HG02884 (cell line): ENCODE measurements around the gene ACP6.
"Not testable (repeated sequence)": the region's sequence is repeated elsewhere in the genome, so short reads cannot be mapped to it uniquely, and the experiment has no call there.

ENCODE experiments used
- ATAC-seq: cut with Tn5 transposase; IDR thresholded peaks from one replicate; pipeline ENCODE4 v1.9.1; 2021; ENCODE audit warnings: mild to moderate bottlenecking, moderate library complexity; ENCODE audit not compliant: unreplicated experiment

The ACP6 gene

GRCh38 chr1:147624529-147624928 lies 45.8 kb downstream of the ACP6 start:
- no peak for ATAC-seq

GRCh38 chr1:147624011-147624410 lies 46.3 kb downstream of the ACP6 start:
- ATAC-seq, result no peak

- no peak for ATAC-seq
Measured at GRCh38 chr1:147622731-147623130, 47.6 kb downstream of the ACP6 start.

- no peak for ATAC-seq
Measured at GRCh38 chr1:147620543-147620942, 49.8 kb downstream of the ACP6 start.

GRCh38 chr1:147619741-147620140 lies 50.6 kb downstream of the ACP6 start:
- no peak for ATAC-seq

GRCh38 chr1:147618771-147619170 lies 51.6 kb downstream of the ACP6 start:
- no peak for ATAC-seq

- no peak for ATAC-seq
Measured at GRCh38 chr1:147618077-147618569, 52.2 kb downstream of the ACP6 start.

- ATAC-seq, result not testable (repeated sequence)
Measured at GRCh38 chr1:147614966-147615365, 55.4 kb downstream of the ACP6 start.

- ATAC-seq, result no peak
Measured at GRCh38 chr1:147613506-147613905, 56.8 kb downstream of the ACP6 start.

- ATAC-seq, result no peak
Measured at GRCh38 chr1:147612366-147612765, 58.0 kb downstream of the ACP6 start.

GRCh38 chr1:147611586-147611985 lies 58.7 kb downstream of the ACP6 start:
- ATAC-seq, result no peak

GRCh38 chr1:147611021-147611426 lies 59.3 kb downstream of the ACP6 start:
- peak; percentile 64 for ATAC-seq

- ATAC-seq, result no peak
Measured at GRCh38 chr1:147609358-147609757, 61.0 kb downstream of the ACP6 start.

GRCh38 chr1:147608596-147608995 lies 61.7 kb downstream of the ACP6 start:
- ATAC-seq, result no peak

- ATAC-seq, result no peak
Measured at GRCh38 chr1:147605591-147605990, 64.7 kb downstream of the ACP6 start.

- ATAC-seq, result no peak
Measured at GRCh38 chr1:147603986-147604385, 66.3 kb downstream of the ACP6 start.

- no peak for ATAC-seq
Measured at GRCh38 chr1:147600119-147601111, 69.9 kb downstream of the ACP6 start.

GRCh38 chr1:147599362-147600118 lies 70.8 kb downstream of the ACP6 start:
- ATAC-seq, result peak; percentile 72

GRCh38 chr1:147598621-147599361 lies 71.5 kb downstream of the ACP6 start:
- ATAC-seq, result no peak

GRCh38 chr1:147597010-147597409 lies 73.3 kb downstream of the ACP6 start:
- no peak for ATAC-seq
